Stomach smooth muscle (tissue), 2 donors: ENCODE data around the gene TTC7B.

Source experiments
- H3K27ac ChIP-seq: one replicate; pipeline ENCODE4 v1.7.0; 2013; ENCODE audit warnings: mild to moderate bottlenecking, low read length, inconsistent platforms
- H3K27me3 ChIP-seq, 2 donors: one replicate each; pipeline ENCODE4 v1.7.0; 2013; ENCODE audit warnings: low read length in 2 of 2; ENCODE audit not compliant: insufficient read depth in 2 of 2, control insufficient read depth in 1 of 2
- H3K36me3 ChIP-seq, 2 donors: one replicate each; pipeline ENCODE4 v1.7.0; 2013; ENCODE audit warnings: low read length in 2 of 2; ENCODE audit not compliant: control insufficient read depth in 2 of 2, insufficient read depth in 2 of 2
- H3K4me1 ChIP-seq: one replicate; pipeline ENCODE4 v1.7.0; 2013; ENCODE audit warnings: low read length; ENCODE audit not compliant: control insufficient read depth, insufficient read depth
- H3K4me3 ChIP-seq, 2 donors: one replicate each; pipeline ENCODE4 v1.7.0; 2013; ENCODE audit warnings: low read length in 2 of 2
- H3K9ac ChIP-seq, 2 donors: one replicate each; pipeline ENCODE4 v1.7.0; 2013; ENCODE audit warnings: low read length in 2 of 2, mild to moderate bottlenecking in 1 of 2
- H3K9me3 ChIP-seq, 2 donors: one replicate each; pipeline ENCODE4 v1.7.0; 2013; ENCODE audit warnings: low read length in 2 of 2; ENCODE audit not compliant: control insufficient read depth in 2 of 2
- donor health status: healthy.
- donor health status: Pancreatic carcinoma.

Gene TTC7B

GRCh38 chr14:90489916-90490719 lies 326.1 kb downstream of the TTC7B start:
- no peak overlapping the region for H3K27ac ChIP-seq

GRCh38 chr14:90489306-90489705 lies 326.9 kb downstream of the TTC7B start:
- Histone ChIP-seq H3K27me3 (no peaks in the 10 kb centered on the region), H3K9me3 (no peaks in the 10 kb centered on the region), H3K9ac (no peak overlapping the region), H3K27ac (no peak overlapping the region), H3K4me1 (peaks cover 20% of the 10 kb centered on the region), H3K4me3 (no peak overlapping the region), H3K36me3 (no peaks in the 10 kb centered on the region)

More at GRCh38 chr14:90489916-90490719, 326.1 kb downstream of the TTC7B start:
- H3K4me1 ChIP-seq, result peaks cover 20% of the 10 kb centered on the region
- no peaks in the 10 kb centered on the region for H3K27me3 ChIP-seq
- H3K36me3 ChIP-seq, result no peaks in the 10 kb centered on the region
- no peak overlapping the region for H3K9ac ChIP-seq
- H3K9me3 ChIP-seq, result no peaks in the 10 kb centered on the region
- no peak overlapping the region for H3K4me3 ChIP-seq

- Histone ChIP-seq H3K9ac (no peak overlapping the region), H3K9me3 (no peaks in the 10 kb centered on the region), H3K4me1 (peaks cover 20% of the 10 kb centered on the region), H3K4me3 (no peak overlapping the region), H3K27ac (no peak overlapping the region), H3K27me3 (no peaks in the 10 kb centered on the region), H3K36me3 (no peaks in the 10 kb centered on the region)
Measured at GRCh38 chr14:90488256-90488655, 328.0 kb downstream of the TTC7B start.

- Histone ChIP-seq H3K9me3 (no peaks in the 10 kb centered on the region), H3K27me3 (no peaks in the 10 kb centered on the region), H3K9ac (no peak overlapping the region), H3K4me1 (peaks cover 20% of the 10 kb centered on the region), H3K27ac (no peak overlapping the region), H3K4me3 (no peak overlapping the region), H3K36me3 (no peaks in the 10 kb centered on the region)
Measured at GRCh38 chr14:90487462-90487861, 328.8 kb downstream of the TTC7B start.

GRCh38 chr14:90487031-90487430 lies 329.2 kb downstream of the TTC7B start:
- no peak overlapping the region for H3K4me3 ChIP-seq
- H3K27ac ChIP-seq, result no peak overlapping the region

GRCh38 chr14:90484291-90484690 lies 331.9 kb downstream of the TTC7B start:
- Histone ChIP-seq H3K4me3 (no peak overlapping the region), H3K27me3 (no peaks in the 10 kb centered on the region), H3K27ac (no peak overlapping the region), H3K9ac (no peak overlapping the region), H3K9me3 (peaks cover 0 to 4% of the 10 kb centered on the region in 2 donors), H3K4me1 (no peaks in the 10 kb centered on the region), H3K36me3 (no peaks in the 10 kb centered on the region)

More at GRCh38 chr14:90487031-90487430, 329.2 kb downstream of the TTC7B start:
- H3K4me1 ChIP-seq, result peaks cover 17% of the 10 kb centered on the region
- H3K9me3 ChIP-seq, result peaks cover 0 to under 1% of the 10 kb centered on the region in 2 donors
- no peak overlapping the region for H3K9ac ChIP-seq
- H3K27me3 ChIP-seq, result no peaks in the 10 kb centered on the region
- H3K36me3 ChIP-seq, result no peaks in the 10 kb centered on the region

GRCh38 chr14:90483571-90483974 lies 332.7 kb downstream of the TTC7B start:
- H3K36me3 ChIP-seq, result no peaks in the 10 kb centered on the region
- H3K9me3 ChIP-seq, result peaks cover 0 to 4% of the 10 kb centered on the region in 2 donors
- no peak overlapping the region for H3K9ac ChIP-seq
- H3K4me1 ChIP-seq, result no peaks in the 10 kb centered on the region
- no peak overlapping the region for H3K4me3 ChIP-seq
- H3K27ac ChIP-seq, result no peak overlapping the region
- no peaks in the 10 kb centered on the region for H3K27me3 ChIP-seq

GRCh38 chr14:90483117-90483516 lies 333.1 kb downstream of the TTC7B start:
- Histone ChIP-seq H3K27me3 (no peaks in the 10 kb centered on the region), H3K9me3 (peaks cover 0 to 4% of the 10 kb centered on the region in 2 donors), H3K4me3 (no peak overlapping the region), H3K9ac (no peak overlapping the region), H3K36me3 (no peaks in the 10 kb centered on the region), H3K4me1 (no peaks in the 10 kb centered on the region), H3K27ac (no peak overlapping the region)

GRCh38 chr14:90475298-90475697 lies 340.9 kb downstream of the TTC7B start:
- H3K4me1 ChIP-seq, result no peaks in the 10 kb centered on the region
- no peak overlapping the region for H3K4me3 ChIP-seq
- H3K9me3 ChIP-seq, result peaks cover 4 to 5% of the 10 kb centered on the region in 2 donors
- no peak overlapping the region for H3K9ac ChIP-seq
- H3K27me3 ChIP-seq, result no peaks in the 10 kb centered on the region
- H3K36me3 ChIP-seq, result no peaks in the 10 kb centered on the region
- no peak overlapping the region for H3K27ac ChIP-seq
